Measurements from ENCODE around the gene TUBB8B.
"Not testable (repeated sequence)": the region's sequence is repeated elsewhere in the genome, so short reads cannot be mapped to it uniquely, and the experiment has no call there.

The TUBB8B gene

GRCh38 chr18:49176-49665 lies at the start of gene TUBB8B:
Gene TUBB8B, minus strand, starts transcription at chr18:49615. Its CDS starts 58 bp downstream, at chr18:49557.
- DNase-seq (ENCODE audit: low read depth in 3 of 3): not testable (repeated sequence)

GRCh38 chr18:97252-97914 lies 48.0 kb upstream of the TUBB8B start:
- DNase-seq (ENCODE audit: low read depth in 3 of 3): peak in 1 of 3 donors; percentile 64

- not testable (repeated sequence) for DNase-seq (ENCODE audit: low read depth in 3 of 3)
Measured at GRCh38 chr18:96767-97131, 47.3 kb upstream of the TUBB8B start.

GRCh38 chr18:96101-96766 lies 46.8 kb upstream of the TUBB8B start:
- DNase-seq (ENCODE audit: low read depth in 3 of 3): not testable (repeated sequence)

GRCh38 chr18:95580-95979 lies 46.2 kb upstream of the TUBB8B start:
- not testable (repeated sequence) for DNase-seq (ENCODE audit: low read depth in 3 of 3)

GRCh38 chr18:93897-94408 lies 44.5 kb upstream of the TUBB8B start:
- DNase-seq (ENCODE audit: low read depth in 3 of 3): not testable (repeated sequence)

GRCh38 chr18:91561-91960 lies 42.1 kb upstream of the TUBB8B start:
- not testable (repeated sequence) for DNase-seq (ENCODE audit: low read depth in 3 of 3)

GRCh38 chr18:90396-91193 lies 41.2 kb upstream of the TUBB8B start:
- DNase-seq (ENCODE audit: low read depth in 3 of 3): not testable (repeated sequence)

- DNase-seq (ENCODE audit: low read depth in 3 of 3): not testable (repeated sequence)
Measured at GRCh38 chr18:89124-89523, 39.7 kb upstream of the TUBB8B start.

GRCh38 chr18:84801-85200 lies 35.4 kb upstream of the TUBB8B start:
- DNase-seq (ENCODE audit: low read depth in 3 of 3): not testable (repeated sequence)

- not testable (repeated sequence) for DNase-seq (ENCODE audit: low read depth in 3 of 3)
Measured at GRCh38 chr18:82626-83209, 33.3 kb upstream of the TUBB8B start.

GRCh38 chr18:80881-81280 lies 31.5 kb upstream of the TUBB8B start:
- not testable (repeated sequence) for DNase-seq (ENCODE audit: low read depth in 3 of 3)

- not testable (repeated sequence) for DNase-seq (ENCODE audit: low read depth in 3 of 3)
Measured at GRCh38 chr18:80202-80601, 30.8 kb upstream of the TUBB8B start.

GRCh38 chr18:75525-76160 lies 26.2 kb upstream of the TUBB8B start:
- DNase-seq (ENCODE audit: low read depth in 3 of 3): not testable (repeated sequence)

GRCh38 chr18:73181-73777 lies 23.9 kb upstream of the TUBB8B start:
- not testable (repeated sequence) for DNase-seq (ENCODE audit: low read depth in 3 of 3)

- not testable (repeated sequence) for DNase-seq (ENCODE audit: low read depth in 3 of 3)
Measured at GRCh38 chr18:67701-68100, 18.3 kb upstream of the TUBB8B start.

- not testable (repeated sequence) for DNase-seq (ENCODE audit: low read depth in 3 of 3)
Measured at GRCh38 chr18:64279-64678, 14.9 kb upstream of the TUBB8B start.

- DNase-seq (ENCODE audit: low read depth in 3 of 3): not testable (repeated sequence)
Measured at GRCh38 chr18:63656-64055, 14.2 kb upstream of the TUBB8B start.

- not testable (repeated sequence) for DNase-seq (ENCODE audit: low read depth in 3 of 3)
Measured at GRCh38 chr18:54388-54787, 5.0 kb upstream of the TUBB8B start.

GRCh38 chr18:48696-49095 lies 719 bp downstream of the TUBB8B start:
- not testable (repeated sequence) for DNase-seq (ENCODE audit: low read depth in 3 of 3)

GRCh38 chr18:13177-13576 lies 36.2 kb downstream of the TUBB8B start:
- DNase-seq (ENCODE audit: low read depth in 3 of 3): not testable (repeated sequence)

Measured in stimulated activated CD4-positive, alpha-beta T cell treated with anti-CD3 and anti-CD28 coated beads, TNF-alpha, amount 100 ng/mL, for 48 hours (primary cell).